Panc1 (cell line): ENCODE results near the gene PDZRN4.

Source experiments
- CTCF ChIP-seq: fragments of 450-650 bp; IDR thresholded peaks from 2 replicates; pipeline ENCODE4 v1.5.1; 2017; ENCODE audit warnings: mild to moderate bottlenecking
- REST ChIP-seq, 2 experiments: IDR thresholded peaks; 2 replicates each; pipeline ENCODE4 v1.6.1; 2011 to 2012; ENCODE audit warnings: low read depth in 2 of 2, control low read depth in 1 of 2, low read length in 1 of 2, mild to moderate bottlenecking in 1 of 2, moderate library complexity in 1 of 2; ENCODE audit not compliant: insufficient read depth in 1 of 2
- TCF7L2 ChIP-seq: IDR thresholded peaks from 2 replicates; pipeline ENCODE4 v1.6.1; 2011; ENCODE audit warnings: mild to moderate bottlenecking, low read depth, low read length, inconsistent platforms

GRCh38 chr12:41552588-41552987 lies 364.5 kb downstream of the PDZRN4 start:
- TF ChIP-seq CTCF (no peak), TCF7L2 (no peak), REST (IDR thresholded peaks at IDR 0.05; ENCODE audit: insufficient read depth in 1 of 2, low read depth in 2 of 2, low read length in 1 of 2) (no peak)
